Measurements from ENCODE around the gene ZNHIT1.

ZNHIT1 gene

DNA sequence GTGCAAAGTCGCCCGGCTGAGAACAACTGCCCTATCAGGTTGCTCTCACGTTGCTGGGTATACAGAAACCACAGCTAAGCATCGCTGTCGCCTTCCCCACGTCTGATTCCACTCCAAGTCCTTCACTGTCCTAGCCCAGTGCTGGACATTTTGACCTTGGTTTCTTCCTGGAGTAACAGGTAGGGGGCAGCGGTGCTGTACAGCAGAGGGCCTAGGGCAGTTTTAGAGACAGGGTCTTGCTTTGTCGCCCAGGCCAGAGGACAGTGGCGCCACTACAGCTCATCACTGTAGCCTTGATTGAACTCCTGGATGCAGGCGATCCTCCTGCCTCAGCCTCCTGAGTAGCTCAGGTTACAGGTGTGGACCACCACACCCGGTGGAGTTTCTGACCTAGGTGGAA lies 17.1 kb downstream of the ZNHIT1 start:
- TF ChIP-seq ARNTL (CRISPR knock-in tag; IDR thresholded peaks at IDR 0.05; ENCODE audit: borderline replicate concordance, low read depth): no peak
- no peak for TF ChIP-seq CSDC2 (CRISPR knock-in tag; IDR thresholded peaks at IDR 0.05)
- no peak for TF ChIP-seq ZC3H10 (CRISPR knock-in tag; IDR thresholded peaks at IDR 0.05)
- TF ChIP-seq TOX (CRISPR knock-in tag; IDR thresholded peaks at IDR 0.05; ENCODE audit: borderline replicate concordance): no peak
- no peak for TF ChIP-seq ZNF565 (CRISPR knock-in tag; conservative IDR thresholded peaks at IDR 0.05; ENCODE audit: low read depth)
- no peak for TF ChIP-seq OSR1 (CRISPR knock-in tag; IDR thresholded peaks at IDR 0.05)
- TF ChIP-seq ZNF70 (CRISPR knock-in tag; IDR thresholded peaks at IDR 0.05): no peak
- no peak for TF ChIP-seq CSRNP3 (CRISPR knock-in tag; IDR thresholded peaks at IDR 0.05)
- TF ChIP-seq ZNF8 (CRISPR knock-in tag; IDR thresholded peaks at IDR 0.05): no peak
- TF ChIP-seq ZFP3 (CRISPR knock-in tag; IDR thresholded peaks at IDR 0.05): no peak
- ATAC-seq: peak; percentile 31

DNA sequence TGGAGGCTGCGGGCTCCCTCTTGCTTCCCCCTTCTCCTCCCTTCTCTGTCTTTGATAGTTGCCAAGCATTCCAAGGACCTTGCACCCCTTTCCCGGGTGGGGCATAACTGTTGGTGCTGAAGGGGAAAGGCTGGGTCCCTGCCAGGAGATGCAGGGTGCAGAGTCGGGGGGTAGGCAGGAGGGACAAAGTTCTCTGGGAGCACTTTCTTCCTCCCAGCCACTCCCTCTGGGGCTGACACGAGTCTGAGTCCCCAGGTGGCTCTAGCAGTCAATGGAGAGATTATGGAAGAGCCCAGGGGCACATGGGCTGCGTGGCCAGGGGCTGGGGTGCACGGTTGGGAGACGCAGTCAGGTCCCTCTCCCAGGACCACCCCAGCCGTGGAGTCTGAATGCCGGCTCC lies 17.6 kb downstream of the ZNHIT1 start:
- TF ChIP-seq SNAI2 (CRISPR knock-in tag; IDR thresholded peaks at IDR 0.05): no peak
- TF ChIP-seq CSDC2 (CRISPR knock-in tag; IDR thresholded peaks at IDR 0.05): no peak
- no peak for TF ChIP-seq GLIS3 (CRISPR knock-in tag; IDR thresholded peaks at IDR 0.05)
- TF ChIP-seq, protein P1, sequence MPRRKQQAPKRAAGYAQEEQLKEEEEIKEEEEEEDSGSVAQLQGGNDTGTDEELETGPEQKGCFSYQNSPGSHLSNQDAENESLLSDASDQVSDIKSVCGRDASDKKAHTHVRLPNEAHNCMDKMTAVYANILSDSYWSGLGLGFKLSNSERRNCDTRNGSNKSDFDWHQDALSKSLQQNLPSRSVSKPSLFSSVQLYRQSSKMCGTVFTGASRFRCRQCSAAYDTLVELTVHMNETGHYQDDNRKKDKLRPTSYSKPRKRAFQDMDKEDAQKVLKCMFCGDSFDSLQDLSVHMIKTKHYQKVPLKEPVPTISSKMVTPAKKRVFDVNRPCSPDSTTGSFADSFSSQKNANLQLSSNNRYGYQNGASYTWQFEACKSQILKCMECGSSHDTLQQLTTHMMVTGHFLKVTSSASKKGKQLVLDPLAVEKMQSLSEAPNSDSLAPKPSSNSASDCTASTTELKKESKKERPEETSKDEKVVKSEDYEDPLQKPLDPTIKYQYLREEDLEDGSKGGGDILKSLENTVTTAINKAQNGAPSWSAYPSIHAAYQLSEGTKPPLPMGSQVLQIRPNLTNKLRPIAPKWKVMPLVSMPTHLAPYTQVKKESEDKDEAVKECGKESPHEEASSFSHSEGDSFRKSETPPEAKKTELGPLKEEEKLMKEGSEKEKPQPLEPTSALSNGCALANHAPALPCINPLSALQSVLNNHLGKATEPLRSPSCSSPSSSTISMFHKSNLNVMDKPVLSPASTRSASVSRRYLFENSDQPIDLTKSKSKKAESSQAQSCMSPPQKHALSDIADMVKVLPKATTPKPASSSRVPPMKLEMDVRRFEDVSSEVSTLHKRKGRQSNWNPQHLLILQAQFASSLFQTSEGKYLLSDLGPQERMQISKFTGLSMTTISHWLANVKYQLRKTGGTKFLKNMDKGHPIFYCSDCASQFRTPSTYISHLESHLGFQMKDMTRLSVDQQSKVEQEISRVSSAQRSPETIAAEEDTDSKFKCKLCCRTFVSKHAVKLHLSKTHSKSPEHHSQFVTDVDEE (CRISPR knock-in tag; IDR thresholded peaks at IDR 0.05): no peak
- TF ChIP-seq ESRRG (CRISPR knock-in tag; IDR thresholded peaks at IDR 0.05): no peak
- no peak for TF ChIP-seq ARNTL (CRISPR knock-in tag; IDR thresholded peaks at IDR 0.05; ENCODE audit: borderline replicate concordance, low read depth)
- no peak for TF ChIP-seq POU6F1 (CRISPR knock-in tag; IDR thresholded peaks at IDR 0.05; ENCODE audit: borderline replicate concordance, low read depth)
- TF ChIP-seq ZNF70 (CRISPR knock-in tag; IDR thresholded peaks at IDR 0.05): no peak
- TF ChIP-seq RARB (CRISPR knock-in tag; IDR thresholded peaks at IDR 0.05): no peak
- no peak for TF ChIP-seq ISL1 (CRISPR knock-in tag; IDR thresholded peaks at IDR 0.05)
- no peak for TF ChIP-seq ZNF565 (CRISPR knock-in tag; conservative IDR thresholded peaks at IDR 0.05; ENCODE audit: low read depth)
- TF ChIP-seq PPARA (CRISPR knock-in tag; IDR thresholded peaks at IDR 0.05; ENCODE audit: borderline replicate concordance): no peak
- TF ChIP-seq ZC3H10 (CRISPR knock-in tag; IDR thresholded peaks at IDR 0.05): no peak
- no peak for TF ChIP-seq TOX (CRISPR knock-in tag; IDR thresholded peaks at IDR 0.05; ENCODE audit: borderline replicate concordance)
- TF ChIP-seq, protein P2, sequence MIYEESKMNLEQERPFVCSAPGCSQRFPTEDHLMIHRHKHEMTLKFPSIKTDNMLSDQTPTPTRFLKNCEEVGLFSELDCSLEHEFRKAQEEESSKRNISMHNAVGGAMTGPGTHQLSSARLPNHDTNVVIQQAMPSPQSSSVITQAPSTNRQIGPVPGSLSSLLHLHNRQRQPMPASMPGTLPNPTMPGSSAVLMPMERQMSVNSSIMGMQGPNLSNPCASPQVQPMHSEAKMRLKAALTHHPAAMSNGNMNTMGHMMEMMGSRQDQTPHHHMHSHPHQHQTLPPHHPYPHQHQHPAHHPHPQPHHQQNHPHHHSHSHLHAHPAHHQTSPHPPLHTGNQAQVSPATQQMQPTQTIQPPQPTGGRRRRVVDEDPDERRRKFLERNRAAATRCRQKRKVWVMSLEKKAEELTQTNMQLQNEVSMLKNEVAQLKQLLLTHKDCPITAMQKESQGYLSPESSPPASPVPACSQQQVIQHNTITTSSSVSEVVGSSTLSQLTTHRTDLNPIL (CRISPR knock-in tag; IDR thresholded peaks at IDR 0.05; ENCODE audit: low read depth): no peak
- TF ChIP-seq ZFP3 (CRISPR knock-in tag; IDR thresholded peaks at IDR 0.05): no peak
- TF ChIP-seq BACH2 (CRISPR knock-in tag; IDR thresholded peaks at IDR 0.05; ENCODE audit: borderline replicate concordance): no peak
- no peak for ATAC-seq

GRCh38 chr7:101236292-101236835 lies 18.4 kb downstream of the ZNHIT1 start:
- no peak for TF ChIP-seq ZFP3 (CRISPR knock-in tag; IDR thresholded peaks at IDR 0.05)
- no peak for TF ChIP-seq ISL1 (CRISPR knock-in tag; IDR thresholded peaks at IDR 0.05)
- TF ChIP-seq ZNF70 (CRISPR knock-in tag; IDR thresholded peaks at IDR 0.05): no peak
- no peak for TF ChIP-seq POU6F1 (CRISPR knock-in tag; IDR thresholded peaks at IDR 0.05; ENCODE audit: borderline replicate concordance, low read depth)
- TF ChIP-seq SNAI2 (CRISPR knock-in tag; IDR thresholded peaks at IDR 0.05): no peak
- no peak for TF ChIP-seq CSDC2 (CRISPR knock-in tag; IDR thresholded peaks at IDR 0.05)
- no peak for TF ChIP-seq ZNF8 (CRISPR knock-in tag; IDR thresholded peaks at IDR 0.05)
- TF ChIP-seq, protein P1 (CRISPR knock-in tag; IDR thresholded peaks at IDR 0.05): no peak
- ATAC-seq: no peak
